Right lung (tissue), 5 donors: ENCODE data around the gene ALCAM. TPM values are rescaled to one million over a fixed set of nuclear protein-coding genes. Genes with fewer than 3 reads are reported as not detected.

Experiments
- DNase-seq, 2 donors: peaks; one replicate each; pipeline ENCODE4 v3.0.0-alpha.2; 2013
- polyA plus RNA-seq, 5 donors: library from polyadenylated mRNA; unstranded; fragments of 120-200 nt; gene quantifications; one replicate each; pipeline versions ENCODE4 v1.2.1 to v1.2.3, GENCODE V29; 2013; ENCODE audit warnings: inconsistent platforms in 1 of 5, low replicate concordance in 1 of 5; ENCODE audit not compliant: insufficient read length in 5 of 5, insufficient read depth in 1 of 5

Gene ALCAM
- polyA plus RNA-seq, 5 donors: 88.0 to 145 (median 134) TPM

DNA sequence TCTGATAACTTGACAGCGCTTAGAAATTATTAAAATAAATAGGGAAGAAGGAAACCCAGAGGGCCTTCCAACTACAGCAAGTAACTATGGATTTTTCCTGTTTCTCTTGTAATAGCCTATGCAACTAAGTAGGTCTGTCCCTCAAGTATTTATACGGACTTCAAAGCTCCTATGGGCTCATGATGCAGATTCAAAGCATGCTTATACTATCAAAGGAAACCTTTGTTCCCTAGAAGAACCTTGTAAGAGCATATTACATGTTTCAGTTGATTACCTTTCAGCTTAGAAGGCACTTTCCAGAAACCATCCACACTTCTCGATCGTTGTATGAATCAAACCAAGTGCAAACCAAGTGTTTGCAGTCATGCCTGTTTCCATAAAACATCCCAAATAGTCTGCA lies 158.8 kb downstream of the ALCAM start:
- DNase-seq: peak in 1 of 2 donors; percentile 15

DNA sequence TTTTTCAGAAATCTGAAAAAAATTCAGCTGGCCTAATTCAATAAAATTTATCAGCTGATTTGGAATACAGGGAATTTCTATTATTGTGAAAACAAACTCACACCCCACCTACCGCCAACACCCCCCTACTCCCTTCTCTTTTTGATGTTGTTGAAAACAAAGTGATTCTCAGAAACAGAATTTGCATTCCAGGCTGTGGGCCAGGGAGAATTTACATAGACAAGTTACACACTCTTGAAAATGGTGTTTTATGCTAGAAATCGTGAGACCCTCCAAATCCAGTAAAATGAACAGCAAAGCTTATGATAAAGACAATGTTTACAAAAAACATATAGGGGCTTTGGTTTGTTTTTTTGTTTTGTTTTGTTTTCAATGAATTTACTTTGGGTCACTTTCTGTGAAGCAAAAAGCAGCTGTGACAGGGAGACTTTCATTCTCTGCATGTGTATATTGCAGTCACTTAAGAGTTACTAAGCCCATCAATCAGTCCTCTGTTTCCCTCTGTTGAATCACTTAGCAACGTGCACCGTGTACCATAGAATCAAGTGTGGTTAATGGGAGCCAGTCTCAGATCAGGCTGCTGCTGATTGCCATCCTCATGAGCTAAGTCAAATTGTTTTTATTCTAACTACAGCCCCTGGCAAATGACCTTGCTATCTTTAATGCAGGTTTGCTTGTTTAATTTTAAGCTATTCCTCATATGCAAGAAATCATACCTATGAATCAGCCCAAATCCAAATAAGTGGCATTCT lies 159.8 kb downstream of the ALCAM start:
- no peak for DNase-seq

DNA sequence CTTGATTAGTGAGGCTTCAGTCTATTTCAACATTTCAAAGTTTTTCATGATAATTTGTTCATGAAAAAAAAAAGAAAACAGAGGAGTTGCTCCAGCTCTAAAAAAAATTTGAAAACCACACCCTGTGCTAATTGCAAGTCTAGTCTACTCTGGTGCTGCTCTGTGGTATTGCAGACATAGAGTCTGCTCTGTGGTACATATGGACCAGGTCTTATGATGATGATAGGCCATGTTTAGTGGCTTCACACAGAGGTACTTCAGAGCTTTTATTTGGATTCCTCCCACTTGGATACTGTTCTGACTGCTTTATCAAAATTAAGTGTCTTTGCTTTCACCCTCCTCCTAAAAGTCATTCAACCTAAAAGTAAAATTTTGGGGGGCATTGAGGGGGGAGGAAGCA lies 160.8 kb downstream of the ALCAM start:
- DNase-seq: no peak

DNA sequence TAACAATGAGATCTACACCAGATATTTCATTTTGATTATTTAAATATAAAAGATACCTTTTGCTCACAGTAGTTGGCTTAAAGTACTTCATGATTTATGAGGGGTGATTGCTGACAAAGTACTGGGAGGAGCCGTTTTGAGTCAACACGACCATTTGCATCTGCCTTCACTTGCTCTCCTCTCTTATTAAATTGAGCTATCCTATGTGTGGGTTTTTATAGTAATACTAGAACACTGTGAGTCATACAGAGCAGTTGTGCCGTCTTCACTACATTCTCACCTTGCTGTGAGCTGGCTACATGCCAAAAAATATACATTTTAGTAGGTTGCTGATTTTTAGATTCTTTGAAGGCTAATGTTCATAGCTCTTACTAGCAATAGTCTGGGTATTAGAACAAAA lies 161.2 kb downstream of the ALCAM start:
- DNase-seq: no peak

DNA sequence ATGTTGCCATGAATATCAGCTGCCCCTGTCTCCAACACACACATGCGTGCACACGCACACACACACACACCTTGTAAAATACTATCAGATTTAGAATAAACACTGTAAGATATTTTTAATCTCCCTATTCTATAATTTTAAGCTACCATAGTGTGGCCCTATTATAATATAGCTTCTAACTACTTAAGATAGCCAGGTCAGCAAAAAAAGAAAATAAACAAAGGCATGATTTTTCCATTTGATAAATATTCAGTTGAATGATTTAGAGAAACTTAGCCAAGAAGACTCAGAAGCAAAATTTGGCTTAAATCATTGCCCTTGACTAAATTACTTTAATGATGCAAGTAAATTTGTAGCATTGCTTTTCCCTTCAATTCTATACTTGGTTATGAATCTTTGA lies 162.2 kb downstream of the ALCAM start:
- DNase-seq: no peak

DNA sequence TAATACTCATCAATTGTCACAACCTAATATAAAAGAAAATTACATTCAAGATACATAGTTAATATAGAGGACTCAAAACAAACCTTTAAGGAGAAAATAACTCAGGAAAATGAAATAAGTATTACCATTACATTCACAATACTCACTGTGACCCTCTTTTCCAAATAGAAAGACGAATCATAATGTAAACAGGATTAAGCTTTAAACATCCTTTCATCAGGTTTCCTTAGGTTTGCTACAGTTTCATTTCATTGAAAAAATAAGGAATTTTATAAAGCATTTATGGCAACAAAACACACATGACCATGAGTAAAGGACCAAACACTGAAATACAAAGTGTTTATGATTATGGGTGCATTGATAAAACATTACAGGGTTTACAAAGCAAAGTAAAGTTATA lies 162.7 kb downstream of the ALCAM start:
- DNase-seq: no peak

DNA sequence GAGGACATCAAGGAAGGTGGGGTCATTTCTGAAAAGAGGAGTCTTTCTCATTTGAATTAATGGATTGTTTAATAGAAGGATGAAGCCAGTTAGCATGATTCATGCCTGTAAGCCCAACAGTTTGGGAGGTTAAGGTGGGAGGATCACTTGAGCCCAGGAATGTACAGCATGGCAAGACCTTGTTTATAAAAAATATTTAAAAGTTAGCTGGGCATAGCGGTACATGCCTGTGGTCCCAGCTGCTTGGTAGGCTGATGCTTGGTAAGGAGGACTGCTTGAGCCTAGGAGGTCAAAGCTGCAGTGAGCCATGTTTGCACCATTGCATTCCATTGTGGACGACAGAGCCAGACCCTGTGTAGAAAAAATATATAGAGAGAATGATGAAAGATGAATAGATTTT lies 165.5 kb downstream of the ALCAM start:
- DNase-seq: no peak

DNA sequence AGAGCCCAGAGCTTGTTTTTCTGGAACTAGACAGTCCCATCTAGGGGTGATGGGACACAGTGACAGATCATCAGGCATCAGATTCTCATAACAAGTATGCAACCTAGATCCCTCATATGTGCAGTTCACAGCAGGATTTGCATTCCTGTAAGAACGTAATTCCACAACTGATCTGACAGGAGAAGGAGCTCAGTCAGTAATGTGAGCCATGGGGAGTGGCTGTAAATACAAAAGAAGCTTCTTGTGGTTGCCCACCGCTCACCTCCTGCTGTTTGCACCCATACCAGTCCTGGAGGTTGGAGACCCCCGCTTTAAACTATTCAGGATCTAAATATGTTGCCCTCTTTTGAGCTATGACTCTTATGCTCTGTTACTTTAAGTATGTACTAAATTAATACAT lies 167.3 kb downstream of the ALCAM start:
- DNase-seq: no peak

DNA sequence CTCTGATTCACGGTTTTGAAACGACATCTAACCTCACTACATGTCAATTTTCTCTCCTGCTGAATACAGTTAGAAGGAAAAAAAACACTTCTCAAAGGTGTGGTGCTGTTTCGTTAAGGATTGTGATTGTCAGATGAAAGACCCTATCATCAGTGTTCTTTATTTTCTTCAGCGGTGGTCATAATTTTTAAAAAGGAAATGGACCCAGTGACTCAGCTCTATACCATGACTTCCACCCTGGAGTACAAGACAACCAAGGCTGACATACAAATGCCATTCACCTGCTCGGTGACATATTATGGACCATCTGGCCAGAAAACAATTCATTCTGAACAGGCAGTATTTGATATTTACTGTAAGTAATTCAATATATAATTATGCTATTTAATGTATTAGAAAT lies 167.8 kb downstream of the ALCAM start:
- DNase-seq: no peak

DNA sequence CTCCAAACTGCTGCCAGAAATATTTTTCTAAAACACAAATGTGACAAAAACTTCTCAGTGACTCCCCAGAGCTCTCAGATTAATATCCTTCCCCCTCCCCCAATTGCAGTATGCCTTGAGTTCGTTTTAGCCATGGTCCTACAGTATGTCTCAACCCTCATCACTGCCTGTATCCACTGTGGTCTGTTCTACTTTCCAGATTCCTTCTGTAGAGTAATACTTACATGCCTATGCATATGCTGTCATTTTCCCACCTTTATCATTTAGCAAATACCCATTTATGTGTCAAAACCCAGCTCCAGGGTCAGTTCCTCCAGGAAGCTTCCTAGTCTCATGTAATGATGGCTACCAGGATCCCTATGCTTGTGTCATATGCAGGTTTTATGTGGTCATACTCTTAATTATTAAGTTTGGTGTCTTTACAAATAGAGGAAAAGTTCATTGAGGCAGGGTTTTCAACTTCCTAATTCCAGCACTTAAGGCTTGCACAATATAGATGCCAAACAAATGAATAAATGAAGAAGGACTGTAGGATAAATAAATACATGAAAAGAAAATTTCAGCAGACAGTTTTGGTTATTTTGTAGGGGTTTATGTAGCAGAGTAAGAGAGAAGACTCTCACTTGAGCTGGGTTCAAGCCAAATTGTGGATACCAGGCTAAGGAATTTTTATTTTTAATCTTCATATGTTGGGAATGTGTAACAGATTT lies 170.8 kb downstream of the ALCAM start:
- DNase-seq: no peak

DNA sequence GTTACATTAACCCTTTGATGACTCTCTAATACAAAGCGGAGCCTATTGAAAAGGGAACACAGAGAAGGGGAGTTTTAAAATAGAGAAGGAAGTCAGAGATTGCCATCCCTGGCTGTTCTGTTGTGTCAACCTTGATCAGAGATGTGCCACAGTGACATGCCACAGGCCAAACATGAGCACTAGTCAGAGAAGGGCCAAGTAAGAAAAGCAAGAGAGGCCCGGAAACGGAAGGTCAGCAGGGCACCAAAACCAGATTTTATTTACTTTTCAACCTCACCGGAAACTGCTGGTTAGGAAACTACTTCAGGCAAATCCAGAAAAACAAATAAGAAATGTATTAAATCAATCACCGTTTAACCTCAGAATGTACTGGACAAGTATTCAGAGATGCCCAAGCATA lies 171.8 kb downstream of the ALCAM start:
- DNase-seq: no peak

DNA sequence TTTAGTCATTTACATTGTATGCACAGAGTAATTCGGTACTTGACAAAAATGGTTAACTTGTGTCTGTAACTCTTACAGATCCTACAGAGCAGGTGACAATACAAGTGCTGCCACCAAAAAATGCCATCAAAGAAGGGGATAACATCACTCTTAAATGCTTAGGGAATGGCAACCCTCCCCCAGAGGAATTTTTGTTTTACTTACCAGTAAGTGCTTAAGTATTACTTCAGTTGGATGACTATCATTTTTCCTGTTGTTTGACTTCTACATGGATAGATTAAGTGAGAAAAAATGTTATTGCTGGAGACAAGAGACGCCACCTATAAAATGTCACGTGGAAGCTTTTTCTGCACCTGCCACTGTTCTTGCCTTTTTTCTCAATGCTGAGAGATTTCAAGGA lies 173.2 kb downstream of the ALCAM start:
- DNase-seq: no peak

DNA sequence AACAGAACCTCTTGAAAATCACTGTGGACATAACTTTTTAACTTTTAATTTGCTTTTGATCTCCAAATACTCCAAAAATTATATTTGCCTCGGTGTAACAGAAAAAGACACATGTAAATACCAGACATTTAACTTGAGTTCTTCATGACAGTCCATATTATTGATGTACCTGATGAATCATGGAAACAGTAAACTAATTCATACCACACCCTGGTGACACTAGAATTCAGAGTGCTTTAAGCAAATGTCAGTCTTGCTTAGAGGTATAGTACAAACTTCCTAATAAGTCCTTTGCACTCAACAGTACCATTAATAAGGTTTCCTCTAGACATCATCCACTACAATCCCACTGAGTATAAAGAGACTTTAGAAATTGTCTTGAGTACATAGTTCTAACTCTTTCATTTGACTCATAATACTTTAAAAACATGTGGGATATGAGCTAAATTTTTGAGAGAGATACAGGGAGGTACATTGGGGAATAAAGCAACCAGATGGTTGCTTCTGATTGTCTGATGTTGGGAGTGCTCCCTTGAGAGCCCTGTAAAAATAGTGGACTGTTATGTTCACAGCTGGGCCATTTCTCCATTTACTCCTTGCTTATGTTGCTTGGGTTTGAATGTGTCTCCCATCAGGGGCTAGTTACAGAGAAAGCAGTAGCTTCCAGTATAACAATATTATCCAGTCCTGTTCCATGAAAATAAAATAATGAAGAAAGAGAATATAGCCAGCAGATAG lies 175.7 kb downstream of the ALCAM start:
- no peak for DNase-seq

DNA sequence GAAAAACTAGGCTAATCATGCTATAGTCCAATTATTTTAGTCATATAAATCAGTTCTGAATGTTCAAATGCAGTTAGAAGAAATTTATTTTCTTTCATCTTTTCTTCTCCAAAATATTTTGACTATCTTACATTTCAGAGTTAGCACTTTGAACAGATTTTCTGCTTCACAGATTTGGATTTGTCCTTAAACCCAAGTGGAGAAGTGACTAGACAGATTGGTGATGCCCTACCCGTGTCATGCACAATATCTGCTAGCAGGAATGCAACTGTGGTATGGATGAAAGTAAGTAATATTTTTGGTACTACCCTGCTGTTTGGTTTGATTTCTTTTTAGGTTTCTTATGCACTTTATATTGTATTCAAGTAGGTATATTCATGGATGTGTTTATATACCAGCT lies 178.3 kb downstream of the ALCAM start:
- DNase-seq: no peak

DNA sequence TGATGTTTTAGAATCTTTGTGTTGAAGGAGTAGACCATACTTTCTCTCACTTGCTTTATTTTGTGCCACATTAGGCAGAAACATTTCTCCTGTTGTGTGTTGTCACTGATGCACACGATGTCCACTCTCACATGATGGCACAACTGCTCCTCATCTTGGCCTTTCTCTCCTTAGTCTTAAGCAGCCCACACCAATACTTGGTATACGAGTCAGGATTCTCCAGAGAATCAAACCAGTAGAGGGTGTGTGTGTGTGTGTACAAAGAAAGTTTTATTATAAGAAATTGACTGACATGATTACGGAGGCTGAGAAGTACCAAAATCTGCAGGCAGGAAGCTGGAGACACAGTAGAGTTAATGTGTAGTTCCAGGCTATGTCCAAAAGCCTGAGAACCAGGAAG lies 187.1 kb downstream of the ALCAM start:
- DNase-seq: no peak

DNA sequence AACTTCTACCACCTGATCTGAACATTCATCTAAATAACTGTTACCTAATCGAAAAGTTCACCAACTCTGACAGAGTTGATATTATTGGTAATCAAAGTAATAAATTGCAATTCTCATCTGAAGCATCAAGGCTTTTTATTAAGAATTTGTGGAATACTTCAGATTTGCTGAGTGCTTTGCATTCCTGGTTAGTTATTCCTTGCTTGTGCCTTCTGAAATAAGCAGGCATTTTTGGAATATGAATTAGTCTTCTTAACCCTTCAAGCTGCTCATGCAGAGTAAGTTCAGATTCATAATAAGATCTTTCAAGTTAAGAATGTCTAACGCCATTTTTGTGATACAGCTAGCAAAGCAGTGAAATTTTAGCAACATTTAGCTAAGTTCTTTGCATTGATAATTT lies 188.5 kb downstream of the ALCAM start:
- DNase-seq: no peak

DNA sequence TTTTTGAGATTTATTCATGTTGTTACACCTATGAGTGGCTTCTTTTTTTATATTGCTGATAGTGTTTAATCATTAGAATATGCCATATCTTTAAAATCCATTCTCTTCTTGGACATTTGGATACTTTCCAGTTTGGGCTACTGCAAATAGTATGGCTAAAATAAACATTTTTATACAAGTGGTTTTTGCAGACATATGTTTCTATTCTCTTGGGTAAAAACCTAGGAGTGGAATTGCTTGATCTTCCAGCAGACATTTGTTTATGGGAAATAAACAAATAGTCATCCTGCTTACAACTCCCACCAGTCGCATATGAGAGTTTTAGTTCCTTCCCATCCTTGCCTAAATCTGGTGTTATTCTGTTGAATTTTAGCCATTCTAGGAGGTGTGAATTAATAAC lies 193.1 kb downstream of the ALCAM start:
- no peak for DNase-seq

DNA sequence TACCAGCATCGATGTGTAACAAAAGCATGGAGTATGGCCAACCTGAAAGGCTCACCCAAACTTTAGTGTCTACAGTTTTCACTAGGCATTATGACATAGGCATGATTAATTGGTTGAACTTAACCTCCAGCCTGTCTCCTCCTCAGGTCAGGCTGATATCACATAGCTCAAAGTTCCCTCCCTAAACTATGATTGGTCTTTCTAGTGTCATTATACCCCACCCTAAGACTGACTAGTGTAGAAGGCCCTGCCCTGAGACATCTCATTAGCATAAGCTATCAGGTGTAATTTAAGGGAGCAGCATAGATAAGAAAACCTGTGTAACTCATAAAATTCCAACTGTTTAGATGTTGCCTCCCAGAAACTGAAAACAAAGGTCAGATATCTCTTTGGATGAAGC lies 195.2 kb downstream of the ALCAM start:
- no peak for DNase-seq

DNA sequence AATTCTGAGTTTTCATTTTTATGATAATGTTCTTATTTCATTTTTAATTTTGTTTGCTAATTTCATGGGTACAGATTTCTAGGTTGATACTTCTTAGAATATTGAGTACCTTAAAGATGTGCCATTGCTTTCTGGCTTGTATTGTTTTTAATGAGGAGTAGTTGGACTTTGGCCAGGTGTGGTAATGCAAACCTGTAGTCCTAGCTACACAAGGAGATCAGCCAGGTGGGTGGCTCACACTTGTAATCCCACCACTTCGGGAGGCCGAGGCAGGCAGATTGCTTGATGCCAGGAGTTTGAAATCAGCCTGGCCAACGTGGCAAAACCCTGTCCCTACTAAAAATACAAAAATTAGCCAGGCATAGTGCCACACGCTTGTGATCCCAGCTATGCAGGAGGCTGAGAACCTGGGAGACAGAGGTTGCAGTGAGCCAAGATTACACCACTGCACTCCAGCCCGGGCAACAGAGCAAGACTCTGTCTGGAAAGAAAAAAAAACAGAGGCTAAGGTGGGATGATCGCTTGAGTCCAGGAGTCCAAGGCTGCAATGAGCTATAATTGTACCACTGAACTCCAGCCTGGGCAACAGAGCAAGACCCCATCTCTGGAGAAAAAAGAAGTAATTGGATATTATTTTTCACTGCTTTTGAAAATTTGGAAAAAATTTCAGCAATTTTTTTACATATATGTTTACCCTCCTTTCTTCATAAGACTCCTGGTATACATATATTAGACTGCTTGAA lies 198.0 kb downstream of the ALCAM start:
- no peak for DNase-seq

DNA sequence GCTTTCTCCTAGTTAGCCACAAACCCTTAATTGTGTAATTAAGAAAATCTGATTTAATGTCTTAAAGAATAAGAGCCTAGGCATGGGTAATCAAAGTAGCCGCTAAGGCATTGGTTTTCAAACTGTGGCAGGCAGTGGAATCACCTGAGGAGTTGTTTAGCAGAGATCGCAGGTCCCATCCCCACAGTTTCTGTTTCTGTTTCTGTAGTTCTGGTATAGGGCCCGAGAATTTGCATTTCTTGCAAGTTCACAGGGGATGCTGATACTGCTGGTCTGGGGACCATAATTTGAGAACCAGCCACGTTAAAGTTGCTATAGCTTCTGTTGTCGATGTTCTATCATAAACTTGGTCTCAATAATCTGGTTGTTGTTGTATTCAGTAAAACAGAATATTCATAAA lies 204.3 kb downstream of the ALCAM start:
- no peak for DNase-seq

DNA sequence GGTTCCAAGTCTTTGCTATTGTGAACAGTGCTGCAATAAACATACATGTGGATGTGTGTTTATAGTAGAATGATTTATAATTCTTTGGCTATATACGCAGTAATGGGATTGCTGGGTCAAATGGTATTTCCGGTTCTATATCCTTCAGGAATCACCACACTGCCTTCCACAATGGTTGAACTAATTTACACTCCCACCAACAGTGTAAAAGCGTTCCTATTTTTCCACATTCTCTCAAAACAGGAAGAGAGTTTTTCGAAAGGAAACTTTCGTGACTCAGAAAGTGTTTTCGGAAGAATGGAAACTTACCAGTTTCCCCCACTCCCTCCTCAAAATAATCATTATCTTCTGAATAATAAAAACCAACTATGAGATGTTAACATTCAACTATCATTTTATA lies 205.8 kb downstream of the ALCAM start:
- DNase-seq: no peak

DNA sequence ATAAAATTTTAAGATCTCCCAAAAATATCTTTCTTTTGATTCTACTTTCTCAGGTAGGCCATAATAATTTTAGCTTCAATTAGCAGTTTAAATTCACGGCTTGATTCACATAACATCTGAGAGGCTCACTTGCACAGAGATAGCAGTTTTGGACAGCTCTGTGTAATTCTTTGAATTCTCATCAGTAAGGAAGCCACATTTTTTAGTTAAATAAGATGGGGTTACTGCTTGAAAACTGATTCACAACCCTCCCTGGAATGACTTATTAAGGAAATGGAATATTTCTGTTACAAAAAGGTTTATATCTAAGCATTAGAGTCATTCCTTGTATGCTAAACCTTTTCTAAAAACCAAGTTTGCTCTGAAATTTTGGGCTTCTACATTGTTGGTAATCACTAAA lies 212.7 kb downstream of the ALCAM start:
- no peak for DNase-seq
